ENCODE data around the gene STK11. TPM values are rescaled to one million over a fixed set of nuclear protein-coding genes. Genes with fewer than 3 reads are reported as not detected.

Gene STK11
- total RNA-seq, 2 donors from 2014 or later, result 60.2 to 70.0 TPM

GRCh38 chr19:1173845-1174809, 31.5 kb upstream of the STK11 start, which contains the start of gene SBNO2:
Gene SBNO2, minus strand, starts transcription at chr19:1174268. Its CDS starts 19,992 bp downstream, at chr19:1154276.
- H3K27me3 ChIP-seq (replicated peaks; ENCODE audit: insufficient read depth), result no peaks in the 10 kb centered on the region
- peaks cover 20 to 41% of the 10 kb centered on the region in 2 donors for H3K4me1 ChIP-seq (ENCODE audit: control insufficient read depth in 1 of 2, low read depth in 2 of 2)
- H3K36me3 ChIP-seq, result no peaks in the 10 kb centered on the region
- DNase-seq (ENCODE audit: low spot score) (peak; percentile 59), ATAC-seq (ENCODE audit: insufficient number of reproducible peaks, low FRiP score, low read depth) (no peak)
- TF ChIP-seq CTCF (IDR thresholded peaks at IDR 0.05), result no peak
- H3K4me3 ChIP-seq, result peak within 1 kb of the TSS; percentile 96
- peak within 1 kb of the TSS; percentile 85 to 94 for H3K27ac ChIP-seq
- no peaks in the 10 kb centered on the region for H3K9me3 ChIP-seq

- Histone ChIP-seq H3K4me3 (peak overlapping the region; percentile 33), H3K36me3 (no peaks in the 10 kb centered on the region), H3K27ac (peak overlapping the region; percentile 48 to 74), H3K27me3 (replicated peaks; ENCODE audit: insufficient read depth) (no peaks in the 10 kb centered on the region), H3K9me3 (no peaks in the 10 kb centered on the region), H3K4me1 (ENCODE audit: control insufficient read depth in 1 of 2, low read depth in 2 of 2) (peaks cover 17 to 34% of the 10 kb centered on the region in 2 donors)
- ATAC-seq (ENCODE audit: insufficient number of reproducible peaks, low FRiP score, low read depth) (peak; percentile 54), DNase-seq (ENCODE audit: low spot score) (no peak)
- TF ChIP-seq CTCF (IDR thresholded peaks at IDR 0.05), result no peak
Measured at GRCh38 chr19:1177322-1178114, 28.1 kb upstream of the STK11 start.

- Histone ChIP-seq H3K4me3 (no peak overlapping the region), H3K36me3 (no peaks in the 10 kb centered on the region), H3K4me1 (ENCODE audit: control insufficient read depth in 1 of 2, low read depth in 2 of 2) (peaks cover 17 to 24% of the 10 kb centered on the region in 2 donors), H3K27ac (no peak overlapping the region), H3K9me3 (no peaks in the 10 kb centered on the region), H3K27me3 (replicated peaks; ENCODE audit: insufficient read depth) (no peaks in the 10 kb centered on the region)
- TF ChIP-seq CTCF (IDR thresholded peaks at IDR 0.05), result no peak
- no peak for ATAC-seq (ENCODE audit: insufficient number of reproducible peaks, low FRiP score, low read depth)
- DNase-seq (ENCODE audit: low spot score), result no peak
Measured at GRCh38 chr19:1181606-1182005, 24.0 kb upstream of the STK11 start.

- no peaks in the 10 kb centered on the region for H3K9me3 ChIP-seq
- H3K36me3 ChIP-seq, result no peaks in the 10 kb centered on the region
- H3K4me1 ChIP-seq (ENCODE audit: control insufficient read depth in 1 of 2, low read depth in 2 of 2), result peaks cover 14 to 20% of the 10 kb centered on the region in 2 donors
- no peak for ATAC-seq (ENCODE audit: insufficient number of reproducible peaks, low FRiP score, low read depth)
- no peaks in the 10 kb centered on the region for H3K27me3 ChIP-seq (replicated peaks; ENCODE audit: insufficient read depth)
- TF ChIP-seq CTCF (IDR thresholded peaks at IDR 0.05), result no peak
- no peak for DNase-seq (ENCODE audit: low spot score)
- H3K27ac ChIP-seq, result no peak overlapping the region
- no peak overlapping the region for H3K4me3 ChIP-seq
Measured at GRCh38 chr19:1182068-1182467, 23.5 kb upstream of the STK11 start.

- peaks cover 9 to 14% of the 10 kb centered on the region in 2 donors for H3K4me1 ChIP-seq (ENCODE audit: control insufficient read depth in 1 of 2, low read depth in 2 of 2)
- no peak for TF ChIP-seq CTCF (IDR thresholded peaks at IDR 0.05)
Measured at GRCh38 chr19:1182727-1183126, 22.9 kb upstream of the STK11 start.

More at GRCh38 chr19:1182727-1183126, 22.9 kb upstream of the STK11 start:
- DNase-seq (ENCODE audit: low spot score) (no peak), ATAC-seq (ENCODE audit: insufficient number of reproducible peaks, low FRiP score, low read depth) (no peak)
- Histone ChIP-seq H3K9me3 (no peaks in the 10 kb centered on the region), H3K27ac (no peak overlapping the region), H3K27me3 (replicated peaks; ENCODE audit: insufficient read depth) (no peaks in the 10 kb centered on the region), H3K36me3 (no peaks in the 10 kb centered on the region), H3K4me3 (no peak overlapping the region)
